GM10266 (cell line): Measurements from ENCODE around the gene FAM228B.

Experiments used
- DNase-seq: peaks from one replicate; pipeline ENCODE4 v3.0.0; 2012; ENCODE audit errors: extremely low spot score
- CTCF ChIP-seq: IDR thresholded peaks from 2 replicates; pipeline ENCODE4 v1.5.1; 2012; ENCODE audit warnings: mild to moderate bottlenecking, low read depth; ENCODE audit not compliant: control insufficient read depth, insufficient read depth; ENCODE audit errors: missing control alignments

The FAM228B gene

DNA sequence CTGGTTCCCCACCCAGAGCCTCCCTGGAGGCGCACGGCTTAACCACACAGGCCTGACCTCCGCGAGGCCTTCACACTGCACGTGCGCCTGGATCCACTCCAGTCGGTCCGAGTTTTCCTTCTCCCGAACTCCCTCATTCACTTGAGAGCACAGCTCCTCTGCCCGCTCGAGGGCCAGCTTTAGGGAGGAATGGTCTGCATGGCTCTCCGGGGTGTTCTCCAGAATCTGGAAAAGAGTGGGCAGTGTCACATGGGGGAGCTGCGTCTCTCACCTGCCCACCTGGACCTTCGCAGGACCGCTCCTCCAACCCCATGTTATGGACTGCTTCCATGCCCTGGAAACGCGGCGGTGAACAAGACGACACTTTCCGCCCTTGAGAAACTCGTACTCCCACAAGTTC is 87.5 kb downstream of the FAM228B start:
- DNase-seq = no peak
- TF ChIP-seq CTCF = no peak

DNA sequence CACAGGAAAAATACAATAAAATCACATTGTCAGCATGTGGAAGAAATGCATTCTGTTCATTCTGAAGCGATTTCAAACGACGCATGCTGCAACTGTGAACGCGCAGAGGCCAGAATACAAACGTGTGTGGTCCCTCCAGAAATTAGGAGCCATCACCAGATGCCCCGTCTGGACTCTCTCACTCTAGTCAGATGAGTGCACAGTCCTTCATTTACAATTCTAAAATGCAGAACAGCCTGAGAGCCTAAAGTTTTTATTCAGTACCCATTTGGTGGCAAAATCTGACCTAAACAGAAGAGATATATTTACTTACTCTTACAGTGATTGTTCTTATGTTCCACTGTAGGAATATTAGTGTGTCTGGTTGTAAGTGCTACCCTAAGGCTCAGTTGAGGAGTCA is 88.1 kb downstream of the FAM228B start:
- DNase-seq = no peak
- no peak for TF ChIP-seq CTCF

- TF ChIP-seq CTCF = no peak
Observed at GRCh38 chr2:24214880-24215279, 91.6 kb downstream of the FAM228B start.

More at GRCh38 chr2:24214880-24215279, 91.6 kb downstream of the FAM228B start:
- peak; percentile 83 for DNase-seq
